GM18499 (cell line): ENCODE data around the gene FOXF1.

ENCODE experiments used
- ATAC-seq: cut with Tn5 transposase; IDR thresholded peaks from one replicate; pipeline ENCODE4 v1.9.1; 2021; ENCODE audit warnings: moderate number of reproducible peaks; ENCODE audit not compliant: insufficient read depth, unreplicated experiment

Gene FOXF1

DNA sequence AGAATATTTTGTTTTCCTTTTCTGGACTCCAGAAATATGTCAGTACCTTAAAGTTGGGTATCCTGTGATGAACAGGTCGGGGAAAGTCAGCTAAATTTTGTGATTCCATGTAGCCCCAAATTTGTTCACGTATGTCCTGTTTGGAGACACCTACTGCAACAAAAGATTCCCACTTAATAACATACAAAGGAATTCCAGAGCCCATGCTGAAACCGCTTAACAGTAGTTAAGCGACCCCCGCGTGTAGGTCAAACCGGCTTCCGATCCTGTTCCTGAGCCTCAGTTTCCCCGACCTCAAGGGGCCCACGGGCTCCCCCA is 44.2 kb downstream of the FOXF1 start:
- ATAC-seq, result no peak

DNA sequence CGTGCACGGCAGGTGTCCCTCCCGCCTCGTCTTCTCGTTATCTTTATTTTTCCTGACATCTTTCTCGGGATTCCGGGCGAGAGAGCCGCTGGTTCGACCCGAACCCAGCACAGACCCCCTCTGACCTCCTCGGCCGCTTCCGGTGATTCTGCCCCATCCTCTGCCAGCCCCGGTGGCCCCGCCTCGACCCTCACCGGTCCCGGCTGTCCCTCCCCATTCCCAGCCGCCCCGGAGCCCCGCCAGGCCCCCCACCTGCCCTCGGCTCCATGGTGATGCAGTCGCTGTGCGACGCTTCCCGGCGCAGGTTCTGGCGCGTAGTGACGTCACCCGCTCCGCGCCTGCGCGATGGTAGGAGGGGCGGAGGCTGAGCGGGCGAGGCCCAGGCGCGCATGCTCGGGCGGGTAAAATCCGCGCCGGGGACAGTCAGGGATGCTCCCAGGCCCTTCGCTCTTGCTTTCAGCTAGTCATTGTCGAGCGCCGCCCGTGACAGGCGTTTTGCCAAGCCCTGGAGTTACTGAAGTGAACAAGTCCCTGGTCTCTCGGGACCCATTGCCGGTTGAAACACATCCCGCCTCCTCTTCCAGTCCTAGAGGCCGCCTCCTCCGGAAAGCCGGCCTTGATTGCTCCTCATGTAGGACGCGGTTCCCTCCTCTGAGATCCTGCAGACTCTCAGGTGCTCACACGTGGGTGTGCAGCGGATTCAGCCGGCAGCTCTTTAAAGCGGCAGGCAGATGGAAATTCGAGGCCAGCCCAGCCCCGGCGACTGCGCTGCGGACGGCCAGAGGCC is 44.8 kb downstream of the FOXF1 start, which contains the start of gene MTHFSD:
Gene MTHFSD (minus strand): TSS at position 319 of the 787 bp plus-strand sequence. CDS start 51 bp downstream, at position 268.
- ATAC-seq, result peak; percentile 55

DNA sequence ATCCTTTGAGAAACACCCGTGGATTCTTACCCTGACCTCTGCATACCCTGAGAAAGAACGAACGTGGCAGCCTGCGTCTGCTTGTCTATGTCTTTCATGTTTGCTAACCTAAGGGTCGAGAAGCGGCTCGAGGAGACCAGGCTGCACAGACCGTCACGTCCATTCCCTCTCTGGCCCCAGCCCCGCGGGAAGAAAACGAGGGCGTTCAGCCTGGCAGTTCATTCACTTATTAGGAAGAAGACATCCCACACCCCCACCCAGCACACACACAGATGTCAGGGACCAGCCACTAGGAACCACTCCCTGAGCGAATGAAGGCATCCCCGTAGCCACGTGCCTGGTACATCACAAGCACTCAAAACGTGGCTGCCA is 45.4 kb downstream of the FOXF1 start:
- ATAC-seq, result no peak

DNA sequence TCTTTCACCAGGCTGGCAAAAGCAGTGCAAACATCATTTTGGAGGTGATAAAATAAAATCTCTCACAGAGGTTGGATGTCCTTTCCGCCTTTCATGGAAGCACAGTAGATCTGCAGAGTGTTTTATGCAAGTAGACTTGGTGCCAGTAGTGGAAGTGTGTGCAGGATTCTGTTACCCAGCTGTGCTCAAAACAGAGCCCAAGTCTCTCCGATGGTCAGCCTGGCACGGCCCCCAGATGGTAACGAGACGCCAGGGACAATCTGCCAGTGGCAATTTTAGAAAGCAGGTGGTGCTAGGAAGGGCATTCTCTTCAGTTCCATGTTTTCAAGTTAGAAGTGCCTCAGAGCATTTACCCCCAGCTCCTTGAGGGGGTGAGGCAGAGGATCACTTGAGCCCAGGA is 46.2 kb downstream of the FOXF1 start:
- ATAC-seq, result no peak

DNA sequence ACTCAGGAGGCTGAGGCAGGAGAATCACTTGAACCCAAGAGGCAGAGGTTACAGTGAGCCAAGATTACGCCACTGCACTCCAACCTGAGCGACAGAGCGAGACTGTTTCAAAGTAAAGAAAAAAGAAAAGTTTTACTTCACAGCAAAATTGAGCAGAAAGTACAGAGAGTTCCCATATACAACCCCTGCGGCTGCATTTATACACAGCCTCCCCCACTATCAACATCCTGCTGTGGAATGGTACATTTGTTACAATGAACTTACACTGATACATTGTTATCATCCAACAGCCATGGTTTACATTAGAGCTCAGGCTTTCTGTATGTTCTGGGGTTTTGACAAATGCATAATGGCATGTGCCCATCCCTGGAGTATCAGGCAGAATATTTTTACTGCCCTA is 47.3 kb downstream of the FOXF1 start:
- ATAC-seq, result no peak

DNA sequence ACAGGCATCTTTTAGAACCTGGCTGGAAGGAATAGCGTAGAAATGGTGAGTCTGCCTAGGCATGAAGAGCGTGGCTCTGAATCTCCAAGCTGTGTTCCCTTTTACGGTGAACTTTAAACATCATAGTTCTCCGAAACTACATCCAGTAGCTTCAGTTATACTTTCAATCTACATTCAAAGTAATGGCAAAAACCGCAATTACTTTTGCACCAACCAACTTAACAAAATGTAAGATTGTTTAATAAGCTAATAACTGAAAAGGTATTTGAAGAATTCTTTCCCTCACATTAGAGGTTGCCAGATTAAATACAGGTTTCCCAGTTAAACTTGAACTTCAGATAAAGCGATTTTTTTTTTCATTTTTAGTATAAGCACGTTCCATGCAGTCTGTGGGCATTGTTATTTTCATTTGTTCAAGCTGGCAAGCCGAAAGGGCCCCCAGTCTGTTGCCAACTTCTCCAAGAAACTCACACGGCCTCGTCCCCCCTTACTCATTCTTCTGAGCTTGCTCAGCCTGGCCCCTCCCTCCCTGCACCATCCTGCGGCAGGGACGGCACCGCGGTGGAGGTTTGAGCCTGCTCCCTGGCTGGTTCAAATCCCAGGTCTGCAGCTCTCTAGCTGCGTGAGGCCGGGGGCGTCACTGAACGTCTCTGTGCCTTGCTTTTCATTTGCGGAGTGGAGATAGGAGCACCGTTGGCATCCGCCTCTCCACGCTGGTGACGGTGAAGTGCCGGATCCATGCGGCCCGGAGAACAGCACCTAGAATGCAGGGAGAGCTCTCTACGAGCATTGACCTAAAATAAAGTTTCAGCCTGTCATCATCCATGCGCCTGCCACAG is 48.2 kb downstream of the FOXF1 start:
- no peak for ATAC-seq

DNA sequence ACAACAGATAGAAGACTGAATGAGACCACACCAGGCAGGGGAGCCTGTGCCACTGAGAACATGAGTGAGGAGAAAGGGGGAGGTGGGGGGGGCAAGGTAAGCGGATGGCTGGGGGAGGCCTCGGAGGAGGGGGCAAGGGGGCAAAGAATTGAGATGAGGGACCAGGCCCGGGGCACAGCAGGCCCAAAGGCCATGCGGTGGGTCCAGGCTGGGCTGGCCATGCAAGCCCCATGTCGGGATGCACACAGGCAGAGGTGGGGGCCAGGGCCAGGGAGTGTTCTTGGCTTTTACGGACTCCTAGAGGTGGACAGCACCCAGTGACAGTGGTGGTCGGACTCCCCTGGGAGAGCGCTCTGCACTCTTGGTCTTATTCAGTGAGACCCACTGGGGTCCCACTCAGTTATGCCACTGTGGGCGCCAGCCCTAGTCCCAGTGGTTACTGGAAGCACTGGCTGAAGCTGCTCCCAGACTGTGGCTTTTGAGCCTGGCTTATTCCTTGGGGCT is 49.5 kb downstream of the FOXF1 start:
- ATAC-seq, result no peak

DNA sequence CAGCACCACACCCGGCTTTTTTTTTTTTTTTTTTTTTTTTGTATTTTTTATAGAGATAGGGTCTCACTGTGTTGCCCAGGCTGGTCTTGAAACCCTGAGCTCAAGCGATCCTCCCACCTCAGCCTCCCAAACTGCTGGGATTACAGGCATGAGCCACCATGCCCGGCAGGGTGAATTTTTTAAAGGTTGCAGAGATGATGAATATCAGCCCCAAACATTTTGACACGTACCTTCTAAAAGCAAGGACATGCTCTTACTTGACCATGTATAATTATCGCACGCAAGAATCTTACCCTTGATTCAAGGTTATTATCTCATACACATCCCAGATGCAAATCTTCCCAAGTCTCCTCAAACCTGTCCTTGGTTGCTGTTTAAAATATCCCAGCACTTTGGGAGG is 52.0 kb downstream of the FOXF1 start:
- ATAC-seq, result no peak

DNA sequence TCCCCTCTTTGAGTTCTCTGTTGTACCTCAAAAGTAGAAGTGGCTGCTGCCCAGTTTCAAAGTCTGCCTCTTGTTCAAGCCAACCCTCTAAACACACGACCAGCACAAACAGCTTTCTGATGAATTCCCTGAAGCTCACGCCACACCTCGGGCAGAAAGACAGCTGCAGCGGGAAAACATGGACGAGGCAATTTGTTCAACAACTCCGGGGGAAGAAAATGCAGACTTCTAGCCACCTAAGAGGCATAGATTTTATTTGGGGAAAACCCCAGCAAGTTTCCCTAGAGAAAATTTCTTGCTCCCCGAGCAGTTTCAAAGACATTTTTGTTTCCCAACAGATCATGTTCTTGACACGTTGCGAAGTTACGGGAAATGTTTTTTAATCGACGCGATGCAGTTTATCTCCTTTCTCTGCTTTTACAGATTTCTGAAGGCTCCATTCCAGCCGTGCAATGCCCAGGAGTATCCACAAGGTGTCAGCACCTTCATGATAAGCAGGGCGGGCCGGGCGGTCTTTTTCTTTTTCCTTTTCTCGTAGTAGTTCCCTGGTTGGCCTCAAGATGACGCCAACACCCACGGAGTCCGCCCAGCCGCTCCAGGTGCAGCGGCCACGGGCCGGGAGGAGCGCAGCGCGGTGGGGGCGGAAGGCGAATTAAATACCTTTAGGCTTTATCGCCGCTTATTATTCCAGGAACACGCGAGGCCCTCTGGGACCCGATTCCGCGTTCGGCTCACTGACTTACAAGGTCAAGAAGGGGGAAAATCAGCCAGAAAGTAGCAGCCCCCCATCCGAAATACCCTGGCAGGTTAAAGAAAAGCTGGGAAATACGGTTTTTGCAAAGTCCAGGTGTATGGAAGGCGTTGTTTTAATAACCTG is 53.4 kb downstream of the FOXF1 start:
- ATAC-seq, result no peak
